Fibroblast of villous mesenchyme (primary cell): Measurements from ENCODE around the gene APOD. TPM values are rescaled to one million over a fixed set of nuclear protein-coding genes. Genes with fewer than 3 reads are reported as not detected.

Source experiments
- DNase-seq: peaks from one replicate; pipeline ENCODE4 v3.0.0-alpha.2; 2010; ENCODE audit warnings: low read depth
- H3K4me3 ChIP-seq: 2 replicates; pipeline ENCODE4 v1.5.1; 2011; ENCODE audit warnings: low read depth, mild to moderate bottlenecking, low read length
- total RNA-seq: library from RNA; depleted of rRNA; stranded (reverse); fragments of >200 nt; gene quantifications from 2 replicates; pipeline ENCODE4 v1.2.3, GENCODE V29; 2012
- TF ChIP-seq, protein P1 (sequence below): IDR thresholded peaks from 2 replicates; pipeline ENCODE4 v1.5.1; 2012; ENCODE audit warnings: low read depth, mild to moderate bottlenecking, low read length; ENCODE audit not compliant: insufficient read depth

Gene APOD
- total RNA-seq, 1 donor = 1.3 TPM

DNA sequence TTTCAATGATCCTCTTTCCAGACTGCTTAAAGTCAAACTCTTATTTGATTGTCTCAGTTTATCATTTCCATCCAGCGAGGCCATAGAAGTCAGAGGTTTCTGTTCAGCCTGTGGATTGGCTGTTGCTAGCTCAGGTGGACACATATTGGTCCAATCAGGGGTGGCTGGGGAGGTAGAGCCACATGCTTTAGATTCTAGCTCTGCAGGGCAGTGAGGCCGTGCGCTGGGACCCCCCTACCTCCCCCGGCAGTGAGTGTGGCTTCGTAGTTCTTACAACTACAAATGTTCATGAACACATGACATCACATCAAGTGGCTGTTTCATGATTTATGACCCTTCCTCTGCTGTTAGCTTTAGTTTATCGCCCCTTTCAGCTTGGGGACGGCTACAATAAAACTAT, 18.0 kb downstream of the APOD start:
- DNase-seq = no peak
- H3K4me3 ChIP-seq = no peak overlapping the region
- TF ChIP-seq, protein P1, sequence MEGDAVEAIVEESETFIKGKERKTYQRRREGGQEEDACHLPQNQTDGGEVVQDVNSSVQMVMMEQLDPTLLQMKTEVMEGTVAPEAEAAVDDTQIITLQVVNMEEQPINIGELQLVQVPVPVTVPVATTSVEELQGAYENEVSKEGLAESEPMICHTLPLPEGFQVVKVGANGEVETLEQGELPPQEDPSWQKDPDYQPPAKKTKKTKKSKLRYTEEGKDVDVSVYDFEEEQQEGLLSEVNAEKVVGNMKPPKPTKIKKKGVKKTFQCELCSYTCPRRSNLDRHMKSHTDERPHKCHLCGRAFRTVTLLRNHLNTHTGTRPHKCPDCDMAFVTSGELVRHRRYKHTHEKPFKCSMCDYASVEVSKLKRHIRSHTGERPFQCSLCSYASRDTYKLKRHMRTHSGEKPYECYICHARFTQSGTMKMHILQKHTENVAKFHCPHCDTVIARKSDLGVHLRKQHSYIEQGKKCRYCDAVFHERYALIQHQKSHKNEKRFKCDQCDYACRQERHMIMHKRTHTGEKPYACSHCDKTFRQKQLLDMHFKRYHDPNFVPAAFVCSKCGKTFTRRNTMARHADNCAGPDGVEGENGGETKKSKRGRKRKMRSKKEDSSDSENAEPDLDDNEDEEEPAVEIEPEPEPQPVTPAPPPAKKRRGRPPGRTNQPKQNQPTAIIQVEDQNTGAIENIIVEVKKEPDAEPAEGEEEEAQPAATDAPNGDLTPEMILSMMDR = no peak

DNA sequence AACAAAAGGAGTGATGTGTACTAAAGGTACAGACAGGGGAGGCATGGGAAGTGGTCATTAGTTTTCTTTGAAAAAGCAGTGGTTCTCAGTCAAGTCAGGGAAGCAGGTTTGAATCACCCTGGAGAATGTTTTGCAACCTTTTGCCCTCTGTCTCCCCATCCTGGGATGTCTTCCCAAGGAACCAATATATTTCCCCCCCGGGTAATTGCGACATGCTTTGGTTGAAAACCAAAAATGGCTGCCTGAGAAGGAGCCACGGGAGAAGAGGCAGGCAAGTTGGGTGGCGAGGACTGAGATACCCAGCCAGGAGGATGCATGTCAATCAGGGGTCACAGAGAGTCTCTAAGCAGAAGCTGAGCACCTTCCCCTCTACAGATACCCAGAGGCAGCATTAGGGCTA, 20.4 kb downstream of the APOD start:
- DNase-seq = no peak
- no peak overlapping the region for H3K4me3 ChIP-seq
- TF ChIP-seq, protein P1 = no peak

DNA sequence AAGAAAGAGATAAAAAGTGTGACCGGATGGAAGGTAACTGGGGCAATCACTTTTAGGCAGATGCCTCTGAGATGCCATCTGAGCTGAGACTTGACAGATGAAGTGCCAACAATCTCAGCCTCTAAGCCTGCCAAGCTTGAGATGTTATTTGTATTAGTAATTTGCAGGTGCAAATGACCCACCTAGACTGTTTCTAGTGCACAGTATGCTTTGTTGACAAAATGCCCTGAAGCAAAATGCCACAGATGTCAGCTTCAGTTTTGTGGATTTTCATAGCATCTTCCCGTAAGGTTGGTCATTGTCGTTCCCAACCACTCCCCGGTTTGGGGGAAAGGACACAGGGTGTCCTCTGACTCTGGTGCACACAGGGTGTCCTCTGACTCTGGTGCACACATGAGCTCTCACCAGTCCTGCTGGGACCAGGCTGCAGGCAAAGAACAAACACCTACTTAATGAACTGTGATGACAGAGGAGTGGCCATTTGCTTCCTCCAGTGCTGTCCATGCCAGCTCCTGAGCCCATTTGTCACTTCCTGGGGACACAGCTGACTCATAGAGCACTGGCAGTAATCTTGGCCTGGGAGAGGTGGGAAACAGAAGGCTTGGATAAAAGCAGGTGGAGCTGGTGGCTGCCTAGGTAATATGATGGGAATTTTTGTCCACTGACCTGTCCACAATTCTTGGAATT, 23.9 kb downstream of the APOD start:
- DNase-seq = no peak
- TF ChIP-seq, protein P1 = no peak
- H3K4me3 ChIP-seq = no peak overlapping the region

DNA sequence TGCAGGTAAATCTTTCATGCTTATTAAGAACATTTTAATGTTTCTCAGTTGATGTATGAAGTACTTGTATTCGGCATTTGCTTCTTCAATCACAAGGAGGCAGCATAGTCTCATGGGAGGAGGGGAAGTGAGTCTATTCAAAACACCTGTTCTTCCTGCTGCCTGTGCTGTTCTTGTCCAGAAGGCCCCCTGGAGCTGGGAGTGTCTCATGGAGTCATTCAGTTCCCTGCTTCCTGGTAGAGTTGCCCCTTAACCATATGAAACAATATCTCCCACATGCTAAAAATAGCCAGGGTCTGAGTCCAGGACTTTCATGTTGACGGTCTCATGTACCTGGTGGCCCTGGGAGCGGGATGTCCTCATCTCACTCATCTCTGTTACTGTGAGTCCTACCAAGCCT, 25.1 kb downstream of the APOD start:
- DNase-seq = peak; percentile 60
- TF ChIP-seq, protein P1 = peak; percentile 53
- no peak overlapping the region for H3K4me3 ChIP-seq

DNA sequence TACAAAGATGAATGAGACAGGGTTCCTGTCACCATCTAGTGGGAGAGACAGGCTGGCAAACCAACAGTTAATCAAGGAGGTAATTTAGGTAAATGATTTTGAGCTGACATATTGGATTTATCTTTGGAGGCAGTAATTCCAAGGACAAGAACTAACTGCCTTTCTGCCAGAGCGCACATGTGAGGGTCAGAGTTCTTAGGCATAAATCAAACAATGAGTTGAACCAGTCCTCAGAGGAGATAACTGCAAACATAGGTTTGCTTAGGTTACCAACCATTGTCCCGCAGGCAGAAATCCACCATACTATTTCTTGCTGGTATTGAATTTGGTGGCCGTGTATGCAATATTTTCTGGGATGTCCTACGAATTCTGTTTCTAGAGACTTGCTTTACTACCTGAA, 26.4 kb downstream of the APOD start:
- H3K4me3 ChIP-seq = no peak overlapping the region
- DNase-seq = no peak
- TF ChIP-seq, protein P1 = no peak

DNA sequence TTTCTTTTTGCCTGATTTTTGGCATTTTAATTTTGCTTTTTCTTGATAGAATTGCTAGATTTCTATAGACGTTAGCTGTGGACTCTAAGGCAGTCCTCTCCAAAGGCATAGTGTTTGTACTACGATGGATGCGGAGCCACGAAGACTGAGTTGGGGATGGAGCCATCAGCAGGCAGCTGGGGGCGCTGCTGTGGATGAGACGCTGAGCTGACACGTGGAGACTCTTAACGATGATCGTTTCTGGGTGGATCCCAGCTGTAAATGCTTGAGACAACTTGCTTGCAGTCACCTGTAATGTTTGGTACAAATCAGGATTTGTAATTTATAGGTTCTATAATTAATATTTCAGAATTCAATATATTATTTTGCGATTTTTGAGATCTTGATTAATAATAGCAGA, 27.4 kb downstream of the APOD start:
- peak; percentile 21 for DNase-seq
- H3K4me3 ChIP-seq = no peak overlapping the region
- TF ChIP-seq, protein P1 = peak; percentile 47

DNA sequence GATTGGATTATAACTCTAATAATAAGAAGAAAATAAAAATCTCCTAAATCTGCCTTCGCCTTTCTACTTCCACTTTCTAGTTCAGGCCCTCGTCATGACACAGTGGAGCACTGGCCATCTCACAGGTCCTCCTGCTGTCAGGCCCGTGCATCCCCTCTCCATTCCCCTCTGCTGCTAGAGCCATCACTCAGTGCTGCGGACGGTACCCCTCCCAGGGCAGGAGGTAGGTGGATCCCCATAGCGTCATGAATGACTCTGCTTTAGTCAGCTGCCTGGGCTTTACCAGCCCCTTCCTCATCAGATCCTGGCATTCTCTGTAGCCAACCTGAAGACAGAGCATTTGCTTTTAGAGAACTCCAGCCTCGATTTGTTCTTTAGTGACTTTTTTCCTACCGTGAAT, 28.6 kb downstream of the APOD start:
- TF ChIP-seq, protein P1 = no peak
- no peak for DNase-seq
- H3K4me3 ChIP-seq = no peak overlapping the region
